HEK293 (cell line): ENCODE data around the gene P2RX2.

Experiments
- CTCF ChIA-PET: fragments of 350-600 bp; formaldehyde crosslinking; extraction: SDS; loops from one replicate; lab custom pipeline; 2021; ENCODE audit warnings: antibody characterized with exemption; lab: Yijun Ruan, JAX
- POLR2A ChIA-PET: fragments of 300-600 bp; formaldehyde crosslinking; extraction: SDS; loops from one replicate; lab custom pipeline; 2020; ENCODE audit warnings: antibody characterized with exemption, inconsistent platforms; lab: Yijun Ruan, JAX
- H3K27ac ChIP-seq: fragments of 200-500 bp; sonication (Bioruptor generic); 2 replicates; pipeline ENCODE4 v1.5.1; 2014; ENCODE audit warnings: low read depth, low read length, control low read depth, inconsistent platforms; ENCODE audit errors: extremely low read depth
- H3K36me3 ChIP-seq, 2 experiments: fragments of 200-500 bp in 1 of 2; sonication (Bioruptor generic) in 1 of 2; 1 replicate in 1 of 2; 2 replicates in 1 of 2; pipeline ENCODE4 v1.5.1; 2014 to 2017; ENCODE audit warnings: inconsistent platforms in 2 of 2, low read length in 2 of 2; ENCODE audit not compliant: control insufficient read depth in 2 of 2, insufficient read depth in 1 of 2
- H3K4me1 ChIP-seq: fragments of 200-500 bp; sonication (Bioruptor generic); 2 replicates; pipeline ENCODE4 v1.5.1; 2014; ENCODE audit warnings: mild to moderate bottlenecking, low read length, inconsistent platforms; ENCODE audit not compliant: control insufficient read depth, insufficient read depth
- H3K4me3 ChIP-seq: 2 replicates; pipeline ENCODE4 v1.5.1; 2011; ENCODE audit warnings: low read depth, mild to moderate bottlenecking, control low read depth, low read length, moderate library complexity
- H3K9me3 ChIP-seq: fragments of 200-500 bp; sonication (Bioruptor generic); 2 replicates; pipeline ENCODE4 v1.5.1; 2014; ENCODE audit warnings: low read depth, low read length, inconsistent platforms; ENCODE audit not compliant: control insufficient read depth, insufficient read depth
- GLIS2 ChIP-seq: fragments of 450-650 bp; formaldehyde crosslinking; IDR thresholded peaks from 2 replicates; pipeline ENCODE4 v1.5.1; 2016; ENCODE audit warnings: missing biosample characterization, missing genetic modification characterization
- PATZ1 ChIP-seq: fragments of 450-650 bp; formaldehyde crosslinking; IDR thresholded peaks from 2 replicates; pipeline ENCODE4 v1.5.1; 2016; ENCODE audit warnings: missing biosample characterization, missing genetic modification characterization
- PRDM10 ChIP-seq: fragments of 450-650 bp; formaldehyde crosslinking; IDR thresholded peaks from 2 replicates; pipeline ENCODE4 v1.5.1; 2016; ENCODE audit warnings: missing biosample characterization, missing genetic modification characterization
- SALL2 ChIP-seq: fragments of 450-650 bp; formaldehyde crosslinking; IDR thresholded peaks from 2 replicates; pipeline ENCODE4 v1.5.0; 2017; ENCODE audit warnings: missing biosample characterization, mild to moderate bottlenecking, missing genetic modification characterization, borderline replicate concordance
- SETDB1 ChIP-seq: IDR thresholded peaks from one replicate; pipeline ENCODE4 v1.6.1; 2017; ENCODE audit warnings: mild to moderate bottlenecking, low read length, moderate library complexity, mixed read lengths; ENCODE audit not compliant: insufficient read length
- ZBTB1 ChIP-seq: fragments of 450-650 bp; formaldehyde crosslinking; IDR thresholded peaks from 2 replicates; pipeline ENCODE4 v1.5.1; 2016; ENCODE audit warnings: missing biosample characterization, missing genetic modification characterization
- ZNF146 ChIP-seq: fragments of 450-650 bp; formaldehyde crosslinking; IDR thresholded peaks from 2 replicates; pipeline ENCODE4 v1.5.1; 2016; ENCODE audit warnings: missing biosample characterization, missing genetic modification characterization
- ZNF221 ChIP-seq: fragments of 450-650 bp; formaldehyde crosslinking; IDR thresholded peaks from 2 replicates; pipeline ENCODE4 v1.5.1; 2017; ENCODE audit warnings: missing biosample characterization, missing genetic modification characterization, borderline replicate concordance
- ZNF623 ChIP-seq: fragments of 450-650 bp; formaldehyde crosslinking; IDR thresholded peaks from 2 replicates; pipeline ENCODE4 v1.5.1; 2016; ENCODE audit warnings: missing biosample characterization, missing genetic modification characterization
- TF ChIP-seq, protein P1 (sequence below): fragments of 450-650 bp; formaldehyde crosslinking; IDR thresholded peaks from 2 replicates; pipeline ENCODE4 v1.5.1; 2017; ENCODE audit warnings: missing biosample characterization, missing genetic modification characterization
- TF ChIP-seq, protein P2 (sequence below): fragments of 450-650 bp; formaldehyde crosslinking; IDR thresholded peaks from 2 replicates; pipeline ENCODE4 v1.5.1; 2017; ENCODE audit warnings: missing biosample characterization, mild to moderate bottlenecking, missing genetic modification characterization, moderate library complexity

P2RX2 gene

GRCh38 chr12:132601171-132601883, 17.2 kb upstream of the P2RX2 start:
- no peak overlapping the region for H3K4me3 ChIP-seq
- TF ChIP-seq ZNF221 (tag by site-specific recombination), result no peak
- TF ChIP-seq SETDB1, result no peak
- peak; percentile 64 for TF ChIP-seq GLIS2 (tag by site-specific recombination)
- no peak for TF ChIP-seq ZNF623 (tag by site-specific recombination)
- no peak for TF ChIP-seq ZBTB1 (tag by site-specific recombination)
- ChIA-PET CTCF (interaction anchor here (0.7 to 4.9 kb wide), 5 partner anchors 9 to 286 kb away, joined by 3 to 32 read pairs (median 4); partner anchors contain the start of genes CHFR and LRCOL1), POLR2A (no interaction called here)
- 0 out of 2 replicates have a peak, but pooled peaks cover 3% of the 10 kb centered on the region for H3K4me1 ChIP-seq
- no peak overlapping the region for H3K27ac ChIP-seq
- no peaks in the 10 kb centered on the region for H3K9me3 ChIP-seq
- H3K36me3 ChIP-seq, result no peaks in the 10 kb centered on the region

DNA sequence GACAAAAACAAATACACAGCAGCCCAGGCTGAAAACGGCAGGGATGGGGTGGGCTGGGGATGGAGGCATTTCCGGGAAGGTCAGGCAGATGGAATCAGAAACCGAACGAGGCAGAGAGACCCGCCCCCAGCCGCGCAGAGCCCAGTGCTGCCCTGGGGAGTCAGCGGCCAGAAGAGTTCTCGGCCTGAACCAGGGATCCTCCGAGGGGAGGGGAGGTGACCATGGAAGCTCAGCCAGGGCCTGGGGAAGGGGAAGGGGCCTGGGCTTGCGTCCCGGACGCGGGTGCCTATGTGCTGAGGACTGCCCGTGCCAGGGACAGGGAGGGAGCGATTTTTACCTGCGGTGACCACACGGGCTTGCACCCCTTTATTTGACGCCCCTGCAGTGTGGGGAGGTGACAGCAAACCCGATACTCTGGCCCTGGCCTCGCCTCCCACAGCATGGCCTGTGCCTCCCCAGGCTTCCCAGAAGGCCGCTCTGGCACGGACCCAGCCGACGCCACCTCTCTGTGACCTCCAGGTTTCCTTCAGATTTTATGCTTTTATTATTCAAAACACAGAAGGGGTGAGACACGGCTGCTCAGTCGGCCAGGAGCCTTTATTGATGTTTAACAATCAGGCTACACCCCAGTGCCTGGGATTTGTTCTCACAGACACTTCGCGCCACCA, 15.9 kb upstream of the P2RX2 start:
- no peaks in the 10 kb centered on the region for H3K9me3 ChIP-seq
- no peak overlapping the region for H3K27ac ChIP-seq
- H3K36me3 ChIP-seq, result no peaks in the 10 kb centered on the region
- H3K4me3 ChIP-seq, result no peak overlapping the region
- TF ChIP-seq SALL2 (no peak), PATZ1 (tag by site-specific recombination) (no peak), PRDM10 (tag by site-specific recombination) (peak; percentile 41; the same call in 1 of the 2 replicates), ZNF146 (tag by site-specific recombination) (no peak)
- TF ChIP-seq, protein P1, sequence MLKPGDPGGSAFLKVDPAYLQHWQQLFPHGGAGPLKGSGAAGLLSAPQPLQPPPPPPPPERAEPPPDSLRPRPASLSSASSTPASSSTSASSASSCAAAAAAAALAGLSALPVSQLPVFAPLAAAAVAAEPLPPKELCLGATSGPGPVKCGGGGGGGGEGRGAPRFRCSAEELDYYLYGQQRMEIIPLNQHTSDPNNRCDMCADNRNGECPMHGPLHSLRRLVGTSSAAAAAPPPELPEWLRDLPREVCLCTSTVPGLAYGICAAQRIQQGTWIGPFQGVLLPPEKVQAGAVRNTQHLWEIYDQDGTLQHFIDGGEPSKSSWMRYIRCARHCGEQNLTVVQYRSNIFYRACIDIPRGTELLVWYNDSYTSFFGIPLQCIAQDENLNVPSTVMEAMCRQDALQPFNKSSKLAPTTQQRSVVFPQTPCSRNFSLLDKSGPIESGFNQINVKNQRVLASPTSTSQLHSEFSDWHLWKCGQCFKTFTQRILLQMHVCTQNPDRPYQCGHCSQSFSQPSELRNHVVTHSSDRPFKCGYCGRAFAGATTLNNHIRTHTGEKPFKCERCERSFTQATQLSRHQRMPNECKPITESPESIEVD (tag by site-specific recombination), result no peak
- TF ChIP-seq, protein P2, sequence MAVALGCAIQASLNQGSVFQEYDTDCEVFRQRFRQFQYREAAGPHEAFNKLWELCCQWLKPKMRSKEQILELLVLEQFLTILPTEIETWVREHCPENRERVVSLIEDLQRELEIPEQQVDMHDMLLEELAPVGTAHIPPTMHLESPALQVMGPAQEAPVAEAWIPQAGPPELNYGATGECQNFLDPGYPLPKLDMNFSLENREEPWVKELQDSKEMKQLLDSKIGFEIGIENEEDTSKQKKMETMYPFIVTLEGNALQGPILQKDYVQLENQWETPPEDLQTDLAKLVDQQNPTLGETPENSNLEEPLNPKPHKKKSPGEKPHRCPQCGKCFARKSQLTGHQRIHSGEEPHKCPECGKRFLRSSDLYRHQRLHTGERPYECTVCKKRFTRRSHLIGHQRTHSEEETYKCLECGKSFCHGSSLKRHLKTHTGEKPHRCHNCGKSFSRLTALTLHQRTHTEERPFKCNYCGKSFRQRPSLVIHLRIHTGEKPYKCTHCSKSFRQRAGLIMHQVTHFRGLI (tag by site-specific recombination), result no peak
- H3K4me1 ChIP-seq, result no peaks in the 10 kb centered on the region
- ChIA-PET POLR2A (no interaction called here), CTCF (interaction anchor here (0.7 to 4.9 kb wide), 2 partner anchors 9 to 12 kb away, joined by 4 to 32 read pairs; no protein-coding TSS in a partner anchor)
